Measurements from ENCODE around the gene APAF1.

DNA sequence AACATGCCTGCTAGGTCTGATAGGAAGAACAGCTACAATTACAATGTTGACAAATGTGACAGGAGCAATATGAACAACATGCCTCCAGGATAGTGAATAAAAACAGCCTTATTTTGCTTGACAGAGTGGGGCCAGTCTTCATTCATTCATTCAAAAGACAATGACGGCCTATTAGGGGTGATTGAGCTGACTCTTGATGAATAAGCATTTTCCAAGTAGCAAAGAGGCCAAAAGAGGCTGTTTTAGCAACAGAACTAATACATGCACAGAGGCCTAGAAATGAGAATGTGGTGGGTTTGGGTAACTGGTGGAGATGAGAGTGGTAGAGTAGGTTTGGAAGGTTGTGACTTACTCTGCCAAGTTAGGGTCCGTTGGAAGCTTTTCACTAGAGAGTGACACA lies 138.3 kb downstream of the APAF1 start:
- TF ChIP-seq ZNF791 (tag by site-specific recombination; IDR thresholded peaks at IDR 0.05) (no peak), ZNF23 (tag by site-specific recombination; IDR thresholded peaks at IDR 0.05; ENCODE audit: borderline replicate concordance) (no peak), ZNF623 (tag by site-specific recombination; IDR thresholded peaks at IDR 0.05) (no peak), ZBTB1 (tag by site-specific recombination; IDR thresholded peaks at IDR 0.05) (no peak), ZBTB7A (tag by site-specific recombination; IDR thresholded peaks at IDR 0.05; ENCODE audit: low read depth) (no peak), ZBTB8A (tag by site-specific recombination; IDR thresholded peaks at IDR 0.05) (no peak), ZNF24 (tag by site-specific recombination; IDR thresholded peaks at IDR 0.05) (no peak), ZNF416 (tag by site-specific recombination; IDR thresholded peaks at IDR 0.05) (no peak)
- TF ChIP-seq, protein P1, sequence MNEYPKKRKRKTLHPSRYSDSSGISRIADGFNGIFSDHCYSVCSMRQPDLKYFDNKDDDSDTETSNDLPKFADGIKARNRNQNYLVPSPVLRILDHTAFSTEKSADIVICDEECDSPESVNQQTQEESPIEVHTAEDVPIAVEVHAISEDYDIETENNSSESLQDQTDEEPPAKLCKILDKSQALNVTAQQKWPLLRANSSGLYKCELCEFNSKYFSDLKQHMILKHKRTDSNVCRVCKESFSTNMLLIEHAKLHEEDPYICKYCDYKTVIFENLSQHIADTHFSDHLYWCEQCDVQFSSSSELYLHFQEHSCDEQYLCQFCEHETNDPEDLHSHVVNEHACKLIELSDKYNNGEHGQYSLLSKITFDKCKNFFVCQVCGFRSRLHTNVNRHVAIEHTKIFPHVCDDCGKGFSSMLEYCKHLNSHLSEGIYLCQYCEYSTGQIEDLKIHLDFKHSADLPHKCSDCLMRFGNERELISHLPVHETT (tag by site-specific recombination; IDR thresholded peaks at IDR 0.05) = no peak
- TF ChIP-seq, protein P2, sequence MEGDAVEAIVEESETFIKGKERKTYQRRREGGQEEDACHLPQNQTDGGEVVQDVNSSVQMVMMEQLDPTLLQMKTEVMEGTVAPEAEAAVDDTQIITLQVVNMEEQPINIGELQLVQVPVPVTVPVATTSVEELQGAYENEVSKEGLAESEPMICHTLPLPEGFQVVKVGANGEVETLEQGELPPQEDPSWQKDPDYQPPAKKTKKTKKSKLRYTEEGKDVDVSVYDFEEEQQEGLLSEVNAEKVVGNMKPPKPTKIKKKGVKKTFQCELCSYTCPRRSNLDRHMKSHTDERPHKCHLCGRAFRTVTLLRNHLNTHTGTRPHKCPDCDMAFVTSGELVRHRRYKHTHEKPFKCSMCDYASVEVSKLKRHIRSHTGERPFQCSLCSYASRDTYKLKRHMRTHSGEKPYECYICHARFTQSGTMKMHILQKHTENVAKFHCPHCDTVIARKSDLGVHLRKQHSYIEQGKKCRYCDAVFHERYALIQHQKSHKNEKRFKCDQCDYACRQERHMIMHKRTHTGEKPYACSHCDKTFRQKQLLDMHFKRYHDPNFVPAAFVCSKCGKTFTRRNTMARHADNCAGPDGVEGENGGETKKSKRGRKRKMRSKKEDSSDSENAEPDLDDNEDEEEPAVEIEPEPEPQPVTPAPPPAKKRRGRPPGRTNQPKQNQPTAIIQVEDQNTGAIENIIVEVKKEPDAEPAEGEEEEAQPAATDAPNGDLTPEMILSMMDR (tag by site-specific recombination; IDR thresholded peaks at IDR 0.05) = no peak
